GM13977 (cell line): Measurements from ENCODE around the gene CAPN13.

Experiments
- DNase-seq: peaks from one replicate; pipeline ENCODE4 v3.0.0; 2012; ENCODE audit warnings: low spot score
- CTCF ChIP-seq: IDR thresholded peaks from 2 replicates; pipeline ENCODE4 v1.5.1; 2012; ENCODE audit warnings: mild to moderate bottlenecking, control low read depth; ENCODE audit not compliant: insufficient read depth; ENCODE audit errors: extremely low read depth, missing control alignments
- in situ Hi-C: fragments of 300-500 bp; cut with MboI; formaldehyde crosslinking; loops from one replicate; pipeline ENCODE4 v1.12.0; 2022; ENCODE audit warnings: low sequenced_read_pairs, low pct_unique_long_range_greater_than_20kb, mixed read lengths, inconsistent platforms; ENCODE audit not compliant: unreplicated experiment

Gene CAPN13

GRCh38 chr2:30801821-30802455, 5.3 kb downstream of the CAPN13 start:
- in situ Hi-C loops = no loop called here
- DNase-seq = no peak
- TF ChIP-seq CTCF = no peak

DNA sequence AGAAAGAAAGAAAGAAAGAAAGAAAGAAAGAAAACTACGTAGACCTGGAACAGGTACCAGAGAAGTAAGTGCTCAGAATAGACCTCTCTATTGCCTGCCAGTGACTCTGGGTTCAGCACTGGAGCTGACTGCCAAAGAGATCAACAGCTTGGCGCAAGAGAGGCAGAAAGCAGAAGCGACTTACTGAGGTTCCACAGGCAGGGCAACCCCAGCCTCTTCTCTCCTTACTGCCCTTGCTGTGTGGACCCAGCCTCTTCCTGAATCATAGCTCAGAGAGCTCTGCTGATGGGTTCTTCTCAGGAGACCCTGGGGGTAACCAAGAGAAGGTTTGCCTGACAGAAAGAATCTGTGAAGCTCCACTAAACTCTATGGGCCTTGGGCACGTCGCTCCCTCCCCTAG, 7.1 kb downstream of the CAPN13 start:
- in situ Hi-C loops = no loop called here
- no peak for DNase-seq
- TF ChIP-seq CTCF = no peak

- no peak for TF ChIP-seq CTCF
- in situ Hi-C loops = no loop called here
- no peak for DNase-seq
Observed at GRCh38 chr2:30799366-30799765, 7.9 kb downstream of the CAPN13 start.

DNA sequence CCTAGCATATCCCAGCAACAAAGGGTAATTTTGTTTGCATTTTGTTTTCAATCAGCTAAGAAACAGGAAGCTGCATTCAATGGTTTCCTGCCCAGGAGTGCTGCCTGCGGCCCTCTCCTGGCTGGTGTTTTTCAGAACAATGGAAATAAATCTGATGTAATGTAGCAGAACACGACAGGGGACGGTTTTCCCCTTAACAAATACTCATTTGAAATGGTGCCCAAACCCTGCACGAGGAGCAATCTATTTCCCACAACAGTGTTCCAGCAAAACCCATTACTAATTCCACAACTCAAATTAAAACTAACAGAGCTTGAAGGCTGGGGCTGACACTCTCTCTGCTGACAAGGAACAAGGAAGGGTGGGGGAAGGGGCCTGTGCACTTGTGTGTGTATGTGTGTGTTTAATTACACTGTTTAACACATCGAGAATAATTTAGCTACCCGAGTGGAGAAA, 8.7 kb downstream of the CAPN13 start:
- no peak for DNase-seq
- in situ Hi-C loops = no loop called here
- no peak for TF ChIP-seq CTCF

GRCh38 chr2:30797381-30798015, 9.7 kb downstream of the CAPN13 start:
- in situ Hi-C loops = no loop called here
- TF ChIP-seq CTCF = no peak
- no peak for DNase-seq

GRCh38 chr2:30796699-30797098, 10.5 kb downstream of the CAPN13 start:
- TF ChIP-seq CTCF = no peak
- DNase-seq = no peak
- in situ Hi-C loops = no loop called here
